Measurements from ENCODE around the gene LIN54.

The LIN54 gene

DNA sequence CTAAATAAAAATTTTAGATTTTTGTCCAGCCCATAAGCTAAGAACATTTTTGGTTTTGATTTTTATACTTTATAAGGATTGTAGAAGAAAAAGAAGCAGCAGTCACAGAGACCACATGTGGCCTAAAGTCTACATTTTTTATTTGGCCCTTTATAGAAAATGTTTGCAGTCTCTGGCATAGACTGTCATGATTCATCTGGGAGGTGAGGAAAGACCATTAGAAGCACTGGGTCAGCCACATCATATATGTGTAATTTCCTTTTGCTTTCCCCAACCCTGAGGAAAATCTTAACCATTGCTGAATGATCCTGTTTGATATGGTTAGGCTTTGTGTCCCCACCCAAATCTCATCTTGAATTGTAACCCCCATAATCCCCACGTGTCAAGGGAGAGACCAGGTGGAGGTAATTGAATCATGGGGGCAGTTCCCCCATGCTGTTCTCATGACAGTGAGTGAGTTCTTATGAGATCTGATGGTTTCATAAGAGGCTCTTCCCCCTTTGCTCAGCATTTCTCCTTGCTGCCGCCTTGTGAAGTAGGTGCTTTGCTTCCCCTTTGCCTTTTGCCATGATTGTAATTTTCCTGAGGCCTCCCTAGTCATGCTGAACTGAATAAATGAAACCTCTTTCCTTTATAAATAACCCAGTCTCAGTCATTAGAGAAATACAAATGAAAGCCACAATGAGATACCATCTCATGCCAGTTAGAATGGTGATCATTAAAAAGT lies 12.3 kb upstream of the LIN54 start:
- DNase-seq (ENCODE audit: low spot score): no peak
- H3K27ac ChIP-seq: no peak overlapping the region
- ChIA-PET CTCF (no interaction called here), POLR2A (ENCODE audit: low non-redundant PET) (no interaction called here)
- no peak for TF ChIP-seq CTCF (conservative IDR thresholded peaks at IDR 0.05; ENCODE audit: low read depth)

- POLR2A ChIA-PET (ENCODE audit: low non-redundant PET): no interaction called here
- TF ChIP-seq CTCF (conservative IDR thresholded peaks at IDR 0.05; ENCODE audit: low read depth): no peak
- no peak for DNase-seq (ENCODE audit: low spot score)
- CTCF ChIA-PET: no interaction called here
- H3K27ac ChIP-seq: no peak overlapping the region
These were observed 9.3 kb upstream of the LIN54 start for GRCh38 chr4:83019794-83020494.

- H3K27ac ChIP-seq: no peak overlapping the region
- ChIA-PET POLR2A (ENCODE audit: low non-redundant PET) (no interaction called here), CTCF (interaction anchor here (0.7 to 1.3 kb wide), 3 partner anchors 14 to 99 kb away, joined by 3 to 6 read pairs (median 5); no protein-coding TSS in a partner anchor)
- TF ChIP-seq CTCF (conservative IDR thresholded peaks at IDR 0.05; ENCODE audit: low read depth): no peak
- DNase-seq (ENCODE audit: low spot score): no peak
These were observed 3.3 kb upstream of the LIN54 start for GRCh38 chr4:83013902-83014301.

DNA sequence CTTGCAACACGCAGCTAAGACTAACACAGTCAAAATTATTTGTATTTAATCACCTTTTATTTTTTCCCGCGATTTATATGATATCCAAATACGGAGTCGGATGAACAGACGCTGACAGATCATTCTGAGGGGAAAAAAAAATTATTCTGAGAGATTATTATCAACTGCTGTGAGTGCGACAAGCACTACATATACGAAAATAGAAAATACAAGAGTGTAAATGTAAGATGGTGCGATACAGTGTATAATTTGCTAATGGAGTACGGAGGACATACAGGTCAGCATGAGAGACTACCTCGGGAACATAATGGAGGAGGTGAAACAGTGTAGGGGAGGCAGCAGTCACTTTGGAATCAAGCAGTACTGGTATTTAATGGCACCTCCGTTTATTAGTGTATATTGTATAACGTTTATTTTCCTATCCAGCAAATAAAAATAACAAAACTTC lies 2.8 kb upstream of the LIN54 start:
- peak; percentile 13 for DNase-seq (ENCODE audit: low spot score)
- POLR2A ChIA-PET (ENCODE audit: low non-redundant PET): interaction anchor here (0.7 to 1.0 kb wide), 2 partner anchors 22 to 113 kb away, joined by 3 to 9 read pairs; partner anchors contain the start of genes COPS4 and THAP9
- H3K27ac ChIP-seq: peak overlapping the region; percentile 89
- TF ChIP-seq CTCF (conservative IDR thresholded peaks at IDR 0.05; ENCODE audit: low read depth): no peak
- CTCF ChIA-PET: interaction anchor here (0.6 to 0.9 kb wide), 4 partner anchors 24 to 142 kb away, joined by 3 to 6 read pairs (median 4); no protein-coding TSS in a partner anchor

GRCh38 chr4:83012687-83013419 lies 2.2 kb upstream of the LIN54 start:
- POLR2A ChIA-PET (ENCODE audit: low non-redundant PET): interaction anchor here (0.5 to 1.0 kb wide), 3 partner anchors 21 to 112 kb away, joined by 3 to 9 read pairs (median 6); partner anchors contain the start of genes COPS4 and THAP9
- peak overlapping the region; percentile 89 for H3K27ac ChIP-seq
- TF ChIP-seq CTCF (conservative IDR thresholded peaks at IDR 0.05; ENCODE audit: low read depth): peak; percentile 32; the same call in 1 of the 2 replicates
- CTCF ChIA-PET: interaction anchor here (0.6 to 0.9 kb wide), 3 partner anchors 23 to 142 kb away, joined by 3 to 4 read pairs (median 3); no protein-coding TSS in a partner anchor
- peak; percentile 96 for DNase-seq (ENCODE audit: low spot score)
